ENCODE results near the gene MICOS13. TPM values are rescaled to one million over a fixed set of nuclear protein-coding genes. Genes with fewer than 3 reads are reported as not detected.

MICOS13 gene
- total RNA-seq, 1 donor from 2014 or later, result 83.2 TPM

DNA sequence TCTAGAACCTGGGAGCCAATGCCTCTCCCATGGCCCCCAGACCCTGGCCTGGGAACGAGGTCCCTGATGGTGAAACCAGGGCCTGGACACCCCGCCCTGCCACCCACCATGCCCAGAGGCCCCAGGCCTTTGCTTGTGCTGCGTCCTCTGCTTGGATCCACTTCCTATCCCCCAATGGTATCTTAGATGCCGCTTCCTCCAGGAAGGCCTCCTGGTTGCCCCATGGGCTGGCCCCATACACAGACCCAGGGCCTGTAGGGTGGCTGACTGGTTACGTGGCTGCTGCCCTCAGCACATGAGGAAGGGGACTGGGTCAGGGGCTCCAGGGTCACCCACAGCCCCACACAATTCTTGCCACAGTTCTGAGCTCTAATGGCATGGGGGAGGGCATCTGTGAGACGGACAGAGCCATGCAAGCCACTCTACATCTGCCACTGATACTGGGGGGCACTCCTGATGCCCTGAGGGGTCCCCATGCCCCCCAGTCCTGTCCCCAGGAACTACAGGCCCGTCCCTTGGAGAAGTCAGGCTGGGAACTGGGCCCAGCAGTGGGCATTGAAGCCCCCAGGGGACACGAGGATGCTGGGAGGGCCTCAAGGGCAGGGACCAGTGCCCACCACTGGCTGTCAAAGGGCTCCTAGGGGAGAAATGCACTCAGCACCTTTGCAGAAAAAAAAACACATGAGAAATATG is 14.8 kb upstream of the MICOS13 start:
- H3K9me3 ChIP-seq, result no peaks in the 10 kb centered on the region
- intact Hi-C loops (cut with DNase I), result no loop called here
- no peak for DNase-seq (ENCODE audit: extremely low spot score in 2 of 2)
- peaks cover 34% of the 10 kb centered on the region for H3K4me1 ChIP-seq
- H3K4me3 ChIP-seq, result no peak overlapping the region
- H3K27me3 ChIP-seq, result no peaks in the 10 kb centered on the region
- TF ChIP-seq POLR2A (IDR thresholded peaks at IDR 0.05), result no peak
- TF ChIP-seq, protein P1, sequence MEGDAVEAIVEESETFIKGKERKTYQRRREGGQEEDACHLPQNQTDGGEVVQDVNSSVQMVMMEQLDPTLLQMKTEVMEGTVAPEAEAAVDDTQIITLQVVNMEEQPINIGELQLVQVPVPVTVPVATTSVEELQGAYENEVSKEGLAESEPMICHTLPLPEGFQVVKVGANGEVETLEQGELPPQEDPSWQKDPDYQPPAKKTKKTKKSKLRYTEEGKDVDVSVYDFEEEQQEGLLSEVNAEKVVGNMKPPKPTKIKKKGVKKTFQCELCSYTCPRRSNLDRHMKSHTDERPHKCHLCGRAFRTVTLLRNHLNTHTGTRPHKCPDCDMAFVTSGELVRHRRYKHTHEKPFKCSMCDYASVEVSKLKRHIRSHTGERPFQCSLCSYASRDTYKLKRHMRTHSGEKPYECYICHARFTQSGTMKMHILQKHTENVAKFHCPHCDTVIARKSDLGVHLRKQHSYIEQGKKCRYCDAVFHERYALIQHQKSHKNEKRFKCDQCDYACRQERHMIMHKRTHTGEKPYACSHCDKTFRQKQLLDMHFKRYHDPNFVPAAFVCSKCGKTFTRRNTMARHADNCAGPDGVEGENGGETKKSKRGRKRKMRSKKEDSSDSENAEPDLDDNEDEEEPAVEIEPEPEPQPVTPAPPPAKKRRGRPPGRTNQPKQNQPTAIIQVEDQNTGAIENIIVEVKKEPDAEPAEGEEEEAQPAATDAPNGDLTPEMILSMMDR (IDR thresholded peaks at IDR 0.05), result no peak
- no peak for TF ChIP-seq POLR2AphosphoS5 (IDR thresholded peaks at IDR 0.05; ENCODE audit: insufficient read depth in 1 of 2, low read depth in 1 of 2)
- peaks cover 0 to 58% of the 10 kb centered on the region in 2 donors for H3K36me3 ChIP-seq
- H3K27ac ChIP-seq, result no peak overlapping the region

- TF ChIP-seq POLR2AphosphoS5 (IDR thresholded peaks at IDR 0.05; ENCODE audit: insufficient read depth in 1 of 2, low read depth in 1 of 2), result no peak
- TF ChIP-seq POLR2A (IDR thresholded peaks at IDR 0.05), result no peak
- TF ChIP-seq, protein P1 (IDR thresholded peaks at IDR 0.05), result no peak
- Histone ChIP-seq H3K36me3 (peaks cover 0 to 53% of the 10 kb centered on the region in 2 donors), H3K27ac (no peak overlapping the region), H3K4me3 (no peak overlapping the region), H3K9me3 (no peaks in the 10 kb centered on the region), H3K27me3 (no peaks in the 10 kb centered on the region), H3K4me1 (peaks cover 34% of the 10 kb centered on the region)
- intact Hi-C loops (cut with DNase I), result no loop called here
- no peak for DNase-seq (ENCODE audit: extremely low spot score in 2 of 2)
Measured at GRCh38 chr19:5694167-5694955, 14.0 kb upstream of the MICOS13 start.

DNA sequence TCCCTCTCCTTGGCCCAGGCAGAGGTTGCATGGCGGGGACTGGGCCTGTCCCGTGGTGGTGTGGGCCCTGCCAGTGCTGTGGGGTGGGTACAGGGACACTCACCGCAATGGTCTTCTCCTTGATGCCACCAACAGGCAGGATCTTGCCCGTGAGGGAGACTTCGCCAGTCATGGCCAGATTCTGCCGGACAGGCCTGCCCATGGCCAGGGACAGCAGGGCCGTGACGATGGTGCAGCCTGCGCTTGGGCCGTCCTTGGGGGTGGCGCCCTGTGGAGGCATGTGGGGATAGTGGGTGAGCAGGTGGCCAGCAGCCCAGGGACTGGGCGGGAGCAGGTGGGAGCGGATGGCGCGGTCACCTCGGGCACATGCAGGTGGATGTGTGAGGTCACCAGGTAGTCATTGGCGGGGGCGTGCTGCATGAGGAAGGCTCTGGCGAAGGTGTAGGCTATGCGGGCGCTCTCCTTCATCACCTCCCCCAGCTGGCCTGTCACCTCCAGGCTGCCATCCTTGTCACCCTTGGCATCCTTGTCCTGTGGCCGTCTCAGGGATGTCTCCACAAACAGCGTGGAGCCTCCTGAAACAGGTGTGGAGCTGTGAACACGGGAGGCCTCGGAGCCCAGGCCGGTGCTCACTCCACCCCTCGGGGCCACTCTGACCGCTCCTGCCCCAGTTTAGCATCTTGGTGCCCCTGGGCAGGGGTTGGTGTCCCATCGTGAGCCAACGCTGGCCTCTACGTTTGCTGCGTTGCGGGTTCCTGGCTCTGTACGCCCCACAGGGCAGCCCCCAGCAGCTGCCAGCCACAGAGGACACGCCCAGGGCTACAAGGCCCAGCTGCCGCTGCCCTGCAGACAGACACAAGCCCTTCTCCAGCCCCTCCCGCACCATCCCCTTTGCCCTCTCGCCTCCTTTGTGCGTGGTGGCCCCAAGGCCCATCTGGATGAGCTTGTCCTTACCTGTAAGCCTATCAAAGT is 13.2 kb upstream of the MICOS13 start:
- TF ChIP-seq POLR2AphosphoS5 (IDR thresholded peaks at IDR 0.05; ENCODE audit: insufficient read depth in 1 of 2, low read depth in 1 of 2) (no peak), POLR2A (IDR thresholded peaks at IDR 0.05) (no peak)
- TF ChIP-seq, protein P1 (IDR thresholded peaks at IDR 0.05), result no peak
- Histone ChIP-seq H3K9me3 (no peaks in the 10 kb centered on the region), H3K4me1 (peaks cover 34% of the 10 kb centered on the region), H3K4me3 (no peak overlapping the region), H3K27ac (no peak overlapping the region), H3K27me3 (no peaks in the 10 kb centered on the region), H3K36me3 (peaks cover 0 to 52% of the 10 kb centered on the region in 2 donors)
- no peak for DNase-seq (ENCODE audit: extremely low spot score in 2 of 2)
- intact Hi-C loops (cut with DNase I), result no loop called here

GRCh38 chr19:5692723-5693194 is 12.4 kb upstream of the MICOS13 start:
- TF ChIP-seq, protein P1 (IDR thresholded peaks at IDR 0.05), result no peak
- no peak for TF ChIP-seq POLR2AphosphoS5 (IDR thresholded peaks at IDR 0.05; ENCODE audit: insufficient read depth in 1 of 2, low read depth in 1 of 2)
- TF ChIP-seq POLR2A (IDR thresholded peaks at IDR 0.05), result no peak
- H3K9me3 ChIP-seq, result no peaks in the 10 kb centered on the region
- peaks cover 34% of the 10 kb centered on the region for H3K4me1 ChIP-seq
- H3K36me3 ChIP-seq, result peaks cover 0 to 44% of the 10 kb centered on the region in 2 donors
- H3K4me3 ChIP-seq, result no peak overlapping the region
- intact Hi-C loops (cut with DNase I), result no loop called here
- DNase-seq (ENCODE audit: extremely low spot score in 2 of 2), result no peak
- no peaks in the 10 kb centered on the region for H3K27me3 ChIP-seq
- no peak overlapping the region for H3K27ac ChIP-seq
